ENCODE results near the gene CHN2. TPM values are rescaled to one million over a fixed set of nuclear protein-coding genes. Genes with fewer than 3 reads are reported as not detected.

CHN2 gene
- total RNA-seq, 5 donors from 2014 or later (not counting 1 experiment from before 2014, with no cell fraction given): 4.5 to 9.0 (median 6.6) TPM

GRCh38 chr7:29429401-29429800 lies 234.8 kb downstream of the CHN2 start:
- no peak overlapping the region for H3K27ac ChIP-seq (ENCODE audit: low read length)
- ATAC-seq (replicated peaks in 1 of 4) (no peak), DNase-seq (no peak)
- no CpG with 5 or more reads among the region's 1 CpG for WGBS (ENCODE audit: insufficient coverage)
- Mint-ChIP-seq H3K4me1 (no peaks in the 10 kb centered on the region), H3K36me3 (no peaks in the 10 kb centered on the region), H3K4me3 (no peak overlapping the region), H3K9me3 (no peaks in the 10 kb centered on the region), H3K27me3 (no peaks in the 10 kb centered on the region), H3K27ac (no peak overlapping the region)
- no peaks in the 10 kb centered on the region for H3K36me3 ChIP-seq (ENCODE audit: control insufficient read depth in 2 of 2, extremely low read depth in 1 of 2, insufficient read depth in 1 of 2, low read length in 1 of 2)
- H3K4me3 ChIP-seq (ENCODE audit: control insufficient read depth in 1 of 2, extremely low read depth in 1 of 2, low read length in 1 of 2): no peak overlapping the region
- H3K9me3 ChIP-seq: no peaks in the 10 kb centered on the region
- ChIA-PET POLR2A (no interaction called here), CTCF (no interaction called here)
- no peaks in the 10 kb centered on the region for H3K27me3 ChIP-seq (replicated peaks in 1 of 2; ENCODE audit: control insufficient read depth in 2 of 2, extremely low read depth in 1 of 2, insufficient read depth in 2 of 2, low read length in 1 of 2)
- H3K4me1 ChIP-seq (ENCODE audit: control insufficient read depth in 1 of 2, extremely low read depth in 1 of 2, insufficient read depth in 2 of 2, low read length in 2 of 2): no peaks in the 10 kb centered on the region

GRCh38 chr7:29430279-29430949 lies 235.8 kb downstream of the CHN2 start:
- DNase-seq (no peak), ATAC-seq (replicated peaks in 1 of 4) (no peak)
- Histone ChIP-seq H3K27ac (ENCODE audit: low read length) (no peak overlapping the region), H3K4me3 (ENCODE audit: control insufficient read depth in 1 of 2, extremely low read depth in 1 of 2, low read length in 1 of 2) (no peak overlapping the region), H3K4me1 (ENCODE audit: control insufficient read depth in 1 of 2, extremely low read depth in 1 of 2, insufficient read depth in 2 of 2, low read length in 2 of 2) (no peaks in the 10 kb centered on the region), H3K9me3 (no peaks in the 10 kb centered on the region), H3K27me3 (replicated peaks in 1 of 2; ENCODE audit: control insufficient read depth in 2 of 2, extremely low read depth in 1 of 2, insufficient read depth in 2 of 2, low read length in 1 of 2) (no peaks in the 10 kb centered on the region), H3K36me3 (ENCODE audit: control insufficient read depth in 2 of 2, extremely low read depth in 1 of 2, insufficient read depth in 1 of 2, low read length in 1 of 2) (no peaks in the 10 kb centered on the region)
- 77% methylated on average over 3 of the region's 8 CpGs for WGBS (ENCODE audit: insufficient coverage)
- Mint-ChIP-seq H3K36me3 (no peaks in the 10 kb centered on the region), H3K4me1 (no peaks in the 10 kb centered on the region), H3K27ac (no peak overlapping the region), H3K27me3 (no peaks in the 10 kb centered on the region), H3K9me3 (no peaks in the 10 kb centered on the region), H3K4me3 (no peak overlapping the region)
- ChIA-PET POLR2A (no interaction called here), CTCF (interaction anchor here in 1 of 2 donors (0.5 kb wide), 1 partner anchor 256 kb away, joined by 3 read pairs; no protein-coding TSS in a partner anchor)

- Mint-ChIP-seq H3K27ac (no peak overlapping the region), H3K27me3 (no peaks in the 10 kb centered on the region), H3K9me3 (no peaks in the 10 kb centered on the region), H3K36me3 (no peaks in the 10 kb centered on the region), H3K4me1 (no peaks in the 10 kb centered on the region), H3K4me3 (no peak overlapping the region)
- H3K9me3 ChIP-seq: no peaks in the 10 kb centered on the region
- no peaks in the 10 kb centered on the region for H3K4me1 ChIP-seq (ENCODE audit: control insufficient read depth in 1 of 2, extremely low read depth in 1 of 2, insufficient read depth in 2 of 2, low read length in 2 of 2)
- no peaks in the 10 kb centered on the region for H3K36me3 ChIP-seq (ENCODE audit: control insufficient read depth in 2 of 2, extremely low read depth in 1 of 2, insufficient read depth in 1 of 2, low read length in 1 of 2)
- WGBS (ENCODE audit: insufficient coverage): 94% methylated on average over 2 of the region's 3 CpGs
- H3K4me3 ChIP-seq (ENCODE audit: control insufficient read depth in 1 of 2, extremely low read depth in 1 of 2, low read length in 1 of 2): no peak overlapping the region
- ATAC-seq (replicated peaks in 1 of 4) (no peak), DNase-seq (no peak)
- no peak overlapping the region for H3K27ac ChIP-seq (ENCODE audit: low read length)
- POLR2A ChIA-PET: no interaction called here
- CTCF ChIA-PET: no interaction called here
- no peaks in the 10 kb centered on the region for H3K27me3 ChIP-seq (replicated peaks in 1 of 2; ENCODE audit: control insufficient read depth in 2 of 2, extremely low read depth in 1 of 2, insufficient read depth in 2 of 2, low read length in 1 of 2)
Observed at GRCh38 chr7:29431686-29432085, 237.1 kb downstream of the CHN2 start.

GRCh38 chr7:29432721-29433120 lies 238.1 kb downstream of the CHN2 start:
- no peaks in the 10 kb centered on the region for H3K36me3 Mint-ChIP-seq
- H3K27ac ChIP-seq (ENCODE audit: low read length): no peak overlapping the region
- ATAC-seq (replicated peaks in 1 of 4): no peak
- CTCF ChIA-PET: no interaction called here
- H3K27me3 ChIP-seq (replicated peaks in 1 of 2; ENCODE audit: control insufficient read depth in 2 of 2, extremely low read depth in 1 of 2, insufficient read depth in 2 of 2, low read length in 1 of 2): no peaks in the 10 kb centered on the region
- H3K4me1 Mint-ChIP-seq: no peaks in the 10 kb centered on the region
- WGBS (ENCODE audit: insufficient coverage): 96% methylated on average over 4 of the region's 7 CpGs
- H3K9me3 Mint-ChIP-seq: no peaks in the 10 kb centered on the region
- DNase-seq: no peak
- no peaks in the 10 kb centered on the region for H3K27me3 Mint-ChIP-seq
- H3K9me3 ChIP-seq: no peaks in the 10 kb centered on the region
- POLR2A ChIA-PET: no interaction called here
- H3K4me3 ChIP-seq (ENCODE audit: control insufficient read depth in 1 of 2, extremely low read depth in 1 of 2, low read length in 1 of 2): no peak overlapping the region
- H3K4me3 Mint-ChIP-seq: no peak overlapping the region
- no peaks in the 10 kb centered on the region for H3K36me3 ChIP-seq (ENCODE audit: control insufficient read depth in 2 of 2, extremely low read depth in 1 of 2, insufficient read depth in 1 of 2, low read length in 1 of 2)
- H3K27ac Mint-ChIP-seq: no peak overlapping the region
- no peaks in the 10 kb centered on the region for H3K4me1 ChIP-seq (ENCODE audit: control insufficient read depth in 1 of 2, extremely low read depth in 1 of 2, insufficient read depth in 2 of 2, low read length in 2 of 2)

GRCh38 chr7:29434380-29434768 lies 239.8 kb downstream of the CHN2 start:
- DNase-seq (no peak), ATAC-seq (replicated peaks in 1 of 4) (no peak)
- Mint-ChIP-seq H3K4me3 (no peak overlapping the region), H3K36me3 (no peaks in the 10 kb centered on the region), H3K9me3 (no peaks in the 10 kb centered on the region), H3K4me1 (no peaks in the 10 kb centered on the region), H3K27ac (no peak overlapping the region), H3K27me3 (no peaks in the 10 kb centered on the region)
- H3K27ac ChIP-seq (ENCODE audit: low read length): no peak overlapping the region
- no peaks in the 10 kb centered on the region for H3K27me3 ChIP-seq (replicated peaks in 1 of 2; ENCODE audit: control insufficient read depth in 2 of 2, extremely low read depth in 1 of 2, insufficient read depth in 2 of 2, low read length in 1 of 2)
- ChIA-PET POLR2A (no interaction called here), CTCF (no interaction called here)
- no peaks in the 10 kb centered on the region for H3K9me3 ChIP-seq
- no peak overlapping the region for H3K4me3 ChIP-seq (ENCODE audit: control insufficient read depth in 1 of 2, extremely low read depth in 1 of 2, low read length in 1 of 2)
- no peaks in the 10 kb centered on the region for H3K4me1 ChIP-seq (ENCODE audit: control insufficient read depth in 1 of 2, extremely low read depth in 1 of 2, insufficient read depth in 2 of 2, low read length in 2 of 2)
- no peaks in the 10 kb centered on the region for H3K36me3 ChIP-seq (ENCODE audit: control insufficient read depth in 2 of 2, extremely low read depth in 1 of 2, insufficient read depth in 1 of 2, low read length in 1 of 2)
- 86% methylated on average over 1 of the region's 2 CpGs for WGBS (ENCODE audit: insufficient coverage)

- Mint-ChIP-seq H3K27me3 (no peaks in the 10 kb centered on the region), H3K9me3 (no peaks in the 10 kb centered on the region), H3K36me3 (no peaks in the 10 kb centered on the region), H3K27ac (no peak overlapping the region), H3K4me1 (no peaks in the 10 kb centered on the region), H3K4me3 (no peak overlapping the region)
- Histone ChIP-seq H3K27ac (ENCODE audit: low read length) (no peak overlapping the region), H3K9me3 (no peaks in the 10 kb centered on the region), H3K4me3 (ENCODE audit: control insufficient read depth in 1 of 2, extremely low read depth in 1 of 2, low read length in 1 of 2) (no peak overlapping the region), H3K36me3 (ENCODE audit: control insufficient read depth in 2 of 2, extremely low read depth in 1 of 2, insufficient read depth in 1 of 2, low read length in 1 of 2) (no peaks in the 10 kb centered on the region), H3K4me1 (ENCODE audit: control insufficient read depth in 1 of 2, extremely low read depth in 1 of 2, insufficient read depth in 2 of 2, low read length in 2 of 2) (no peaks in the 10 kb centered on the region), H3K27me3 (replicated peaks in 1 of 2; ENCODE audit: control insufficient read depth in 2 of 2, extremely low read depth in 1 of 2, insufficient read depth in 2 of 2, low read length in 1 of 2) (no peaks in the 10 kb centered on the region)
- ATAC-seq (replicated peaks in 1 of 4) (no peak), DNase-seq (no peak)
- ChIA-PET POLR2A (no interaction called here), CTCF (no interaction called here)
Observed at GRCh38 chr7:29435167-29435566, 240.6 kb downstream of the CHN2 start.

GRCh38 chr7:29435902-29436301 lies 241.3 kb downstream of the CHN2 start:
- POLR2A ChIA-PET: interaction anchor here in 1 of 2 donors (0.6 kb wide), 1 partner anchor 965 kb away, joined by 3 read pairs; no protein-coding TSS in a partner anchor
- CTCF ChIA-PET: no interaction called here
- no CpG with 5 or more reads among the region's 3 CpGs for WGBS (ENCODE audit: insufficient coverage)
- H3K36me3 ChIP-seq (ENCODE audit: control insufficient read depth in 2 of 2, extremely low read depth in 1 of 2, insufficient read depth in 1 of 2, low read length in 1 of 2): no peaks in the 10 kb centered on the region
- H3K4me1 ChIP-seq (ENCODE audit: control insufficient read depth in 1 of 2, extremely low read depth in 1 of 2, insufficient read depth in 2 of 2, low read length in 2 of 2): no peaks in the 10 kb centered on the region
- Mint-ChIP-seq H3K4me3 (no peak overlapping the region), H3K9me3 (no peaks in the 10 kb centered on the region), H3K4me1 (no peaks in the 10 kb centered on the region), H3K27me3 (no peaks in the 10 kb centered on the region), H3K27ac (no peak overlapping the region), H3K36me3 (no peaks in the 10 kb centered on the region)
- no peak overlapping the region for H3K27ac ChIP-seq (ENCODE audit: low read length)
- no peak for DNase-seq
- no peaks in the 10 kb centered on the region for H3K9me3 ChIP-seq
- no peaks in the 10 kb centered on the region for H3K27me3 ChIP-seq (replicated peaks in 1 of 2; ENCODE audit: control insufficient read depth in 2 of 2, extremely low read depth in 1 of 2, insufficient read depth in 2 of 2, low read length in 1 of 2)
- H3K4me3 ChIP-seq (ENCODE audit: control insufficient read depth in 1 of 2, extremely low read depth in 1 of 2, low read length in 1 of 2): no peak overlapping the region
- ATAC-seq (replicated peaks in 1 of 4): no peak

Measured in T-cell (primary cell).